NCI-H2029 treated with DMSO at 0.1 percent for 48 hours (cell line): ENCODE measurements around the gene THBD.

Experiments used
- DNase-seq: peaks from one replicate; lab custom pipeline; 2025; lab: John Stamatoyannopoulos, UW

The THBD gene

DNA sequence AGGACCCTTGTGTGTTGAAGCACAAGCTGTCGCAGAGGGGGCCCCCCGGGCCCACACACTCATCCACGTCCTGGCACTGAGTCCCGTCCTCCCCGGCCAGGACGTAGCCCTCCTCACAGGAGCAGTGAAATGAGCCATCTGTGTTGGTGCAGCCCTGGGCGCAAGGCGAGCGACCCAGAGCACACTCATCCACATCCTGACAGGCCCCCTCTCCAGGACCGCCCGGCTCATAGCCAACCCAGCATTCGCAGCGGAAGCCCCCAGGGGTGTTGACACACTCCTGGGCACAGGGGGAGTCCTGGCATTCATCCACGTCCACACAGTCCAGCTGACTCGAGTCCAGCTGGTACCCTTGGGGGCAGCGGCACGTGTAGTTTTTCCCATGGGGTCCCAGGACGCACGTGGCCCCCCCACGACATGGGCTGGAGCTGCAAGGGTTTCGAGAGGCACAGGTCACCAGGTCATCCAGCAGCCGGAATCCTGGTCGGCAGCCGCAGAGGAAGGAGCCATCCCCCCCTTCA is 35.4 kb upstream of the THBD start:
- DNase-seq, result no peak

DNA sequence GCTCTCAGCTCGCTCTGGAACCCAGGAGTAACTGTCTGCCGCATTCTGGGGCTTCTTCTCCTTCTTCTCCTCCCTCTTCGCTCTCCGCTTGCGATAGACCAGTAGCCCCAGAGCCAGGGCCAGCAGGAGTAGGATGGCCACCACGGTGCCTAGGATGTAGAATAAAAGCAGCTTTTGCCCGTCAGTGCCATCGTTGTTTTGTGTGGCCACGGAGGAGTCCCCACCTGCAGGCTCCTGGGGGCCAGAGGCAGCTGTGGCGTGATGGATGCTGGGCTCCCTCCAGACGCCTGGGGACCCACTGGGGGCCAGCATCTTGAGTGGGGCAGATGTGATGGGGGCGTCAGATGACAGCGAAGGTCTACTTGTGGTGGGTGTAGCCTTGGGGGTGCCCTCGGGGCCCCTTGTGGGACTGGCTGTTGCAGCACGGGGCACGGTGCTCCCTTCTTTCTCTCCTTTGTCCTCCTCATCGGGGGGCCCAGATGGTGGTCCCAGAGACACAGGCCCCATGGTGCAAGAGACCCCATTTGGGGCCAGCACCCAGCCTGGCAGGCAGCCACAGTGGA is 34.9 kb upstream of the THBD start:
- DNase-seq, result no peak

DNA sequence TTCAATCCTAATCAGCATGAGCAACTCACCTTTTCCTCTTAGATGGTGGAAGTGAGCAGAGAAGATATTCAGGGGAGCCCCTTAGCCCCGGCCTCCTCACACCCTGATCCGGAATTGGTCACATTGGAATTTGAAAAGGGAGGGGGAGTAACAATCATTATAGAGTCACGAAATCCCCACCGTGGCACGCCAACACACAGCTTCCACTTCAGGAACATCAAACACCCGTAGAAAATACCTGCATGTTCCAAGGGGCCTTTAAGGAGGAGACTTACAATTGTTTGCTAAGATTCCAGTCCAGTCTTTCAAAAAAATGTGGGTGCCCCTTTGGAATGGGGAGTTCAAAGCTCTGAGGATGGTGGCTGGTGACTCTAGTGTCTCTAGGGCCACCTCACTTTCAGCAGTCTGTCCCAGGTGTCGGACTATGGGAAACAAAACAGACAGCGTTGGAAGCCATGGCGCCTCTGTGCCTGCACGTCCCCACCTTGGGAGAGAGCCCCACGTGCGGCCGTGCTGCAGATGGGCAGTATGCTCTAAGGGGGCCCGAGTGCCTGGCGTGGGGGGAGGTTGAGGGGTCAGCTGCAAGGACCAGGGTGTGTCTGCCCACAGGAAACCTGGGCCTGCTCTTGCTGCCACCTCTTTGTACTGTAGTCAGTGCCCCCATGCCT is 34.2 kb upstream of the THBD start:
- no peak for DNase-seq

GRCh38 chr20:23082846-23083552 is 33.5 kb upstream of the THBD start:
- DNase-seq, result peak; percentile 65

- DNase-seq, result no peak
These were observed 31.9 kb upstream of the THBD start for GRCh38 chr20:23081263-23081819.

DNA sequence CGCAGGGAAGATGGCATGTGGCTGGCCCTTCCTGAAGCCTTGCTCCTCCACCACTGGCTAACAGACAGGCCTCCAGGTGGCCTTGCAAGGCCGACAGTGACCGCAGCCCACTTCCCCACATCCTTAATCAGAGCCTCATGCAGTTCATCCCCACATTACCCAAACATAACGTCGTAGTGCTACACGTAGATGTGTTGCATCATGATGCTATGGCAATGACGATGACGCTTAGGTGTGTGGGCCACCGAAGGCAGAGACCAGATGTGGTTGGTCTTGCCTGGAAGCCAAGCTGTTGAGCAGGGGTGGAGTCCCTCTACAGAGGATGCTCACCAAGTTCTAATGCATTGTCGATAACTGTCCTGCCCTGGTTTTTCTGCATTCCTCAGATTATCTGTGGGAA is 31.0 kb upstream of the THBD start:
- no peak for DNase-seq

DNA sequence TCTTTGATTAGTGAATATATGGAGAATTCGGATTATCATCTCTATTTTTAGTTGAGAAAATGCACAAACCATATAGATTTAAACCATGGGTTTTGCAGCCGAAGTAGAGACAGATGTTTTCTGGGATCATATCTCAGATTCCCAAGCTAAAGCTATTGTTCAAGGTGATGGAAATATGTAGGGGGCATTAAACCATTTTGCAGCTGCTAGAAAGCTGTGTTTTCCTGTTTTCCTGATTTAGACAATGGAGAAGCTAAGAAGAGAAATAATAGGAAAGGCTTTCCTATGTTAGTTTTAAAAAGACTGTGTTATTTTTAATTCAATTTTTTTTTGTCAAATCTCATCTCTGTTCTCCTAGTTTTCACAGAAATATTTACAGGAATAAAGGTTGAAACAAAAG is 30.5 kb upstream of the THBD start:
- no peak for DNase-seq

DNA sequence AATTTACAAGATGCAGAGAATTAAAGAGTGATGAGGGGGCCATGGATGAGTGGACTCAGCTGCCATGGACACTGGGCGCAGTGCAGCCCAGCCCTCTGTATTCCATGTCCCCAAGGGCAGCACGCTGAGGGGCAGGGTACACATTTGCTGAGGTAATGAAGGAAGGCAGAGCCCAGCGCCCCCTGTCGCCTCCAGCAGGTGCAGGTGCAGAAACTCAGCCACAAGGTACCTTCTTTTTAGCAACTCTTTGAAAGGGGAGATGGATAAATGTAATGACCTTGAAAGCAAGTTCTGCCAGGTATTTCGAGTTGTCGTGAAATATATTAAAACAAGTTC is 29.5 kb upstream of the THBD start:
- no peak for DNase-seq

GRCh38 chr20:23078351-23079015 is 29.0 kb upstream of the THBD start:
- DNase-seq, result no peak

GRCh38 chr20:23077277-23077676 is 27.8 kb upstream of the THBD start:
- no peak for DNase-seq

- DNase-seq, result no peak
These were observed 24.6 kb upstream of the THBD start for GRCh38 chr20:23074052-23074451.

DNA sequence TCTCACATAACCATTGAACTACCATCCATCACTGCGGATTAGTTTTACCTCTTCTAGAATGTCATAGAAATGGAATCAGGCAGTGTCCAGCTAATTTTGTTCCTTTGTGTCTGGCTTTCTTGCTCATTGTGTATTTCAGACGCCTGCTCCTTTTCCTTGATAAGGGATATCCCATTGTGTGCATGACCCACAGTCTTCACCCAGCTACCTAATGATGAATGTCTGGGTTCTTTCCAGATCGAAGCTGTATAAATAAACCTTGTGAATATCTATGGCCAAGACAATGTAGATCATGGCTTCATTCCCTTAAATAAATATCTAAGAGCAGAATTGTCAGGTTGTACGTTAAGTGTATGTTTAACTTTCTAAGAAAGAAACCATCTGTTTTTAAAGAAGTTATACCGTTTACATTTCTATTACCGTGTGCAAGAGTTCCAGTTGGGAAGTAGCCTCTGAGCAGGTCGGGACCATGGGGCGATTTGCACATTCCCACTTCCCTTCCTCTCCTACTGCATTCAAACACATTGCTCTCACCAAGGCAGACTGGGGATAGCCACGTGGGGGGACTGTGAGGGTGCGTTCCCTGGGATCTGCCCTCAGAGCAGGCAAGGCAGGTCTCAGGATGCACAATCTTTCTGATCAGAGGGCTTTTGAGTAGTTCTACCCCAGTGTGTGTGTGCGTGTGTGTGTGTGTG is 23.6 kb upstream of the THBD start:
- DNase-seq, result no peak

- no peak for DNase-seq
These were observed 22.5 kb upstream of the THBD start for GRCh38 chr20:23071996-23072395.

DNA sequence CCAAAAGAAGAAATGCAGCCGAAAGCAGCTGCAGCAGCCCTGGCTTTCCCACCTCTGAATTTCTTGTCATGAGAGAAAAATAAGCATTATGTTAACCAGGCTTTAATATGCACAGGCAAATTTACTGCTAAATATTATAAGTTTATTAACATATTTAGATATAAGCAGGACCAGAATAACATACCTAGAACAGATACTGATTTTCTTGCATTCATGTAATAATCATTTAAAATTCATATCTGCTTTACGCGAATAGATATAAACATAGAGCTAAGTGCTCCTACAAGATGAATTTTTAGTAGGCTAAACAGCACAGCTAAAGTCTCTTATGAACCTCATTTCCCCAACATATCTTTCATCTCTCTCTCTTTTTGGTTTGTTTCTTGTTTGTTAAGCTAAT is 21.9 kb upstream of the THBD start:
- no peak for DNase-seq

- no peak for DNase-seq
These were observed 19.6 kb upstream of the THBD start for GRCh38 chr20:23069108-23069507.

GRCh38 chr20:23068283-23068682 is 18.8 kb upstream of the THBD start:
- DNase-seq, result no peak

- DNase-seq, result no peak
These were observed 17.3 kb upstream of the THBD start for GRCh38 chr20:23066772-23067171.

GRCh38 chr20:23065266-23066201 is 16.1 kb upstream of the THBD start:
- no peak for DNase-seq

GRCh38 chr20:23063581-23063980 is 14.1 kb upstream of the THBD start:
- DNase-seq, result no peak

- DNase-seq, result no peak
These were observed 13.7 kb upstream of the THBD start for GRCh38 chr20:23063168-23063567.

DNA sequence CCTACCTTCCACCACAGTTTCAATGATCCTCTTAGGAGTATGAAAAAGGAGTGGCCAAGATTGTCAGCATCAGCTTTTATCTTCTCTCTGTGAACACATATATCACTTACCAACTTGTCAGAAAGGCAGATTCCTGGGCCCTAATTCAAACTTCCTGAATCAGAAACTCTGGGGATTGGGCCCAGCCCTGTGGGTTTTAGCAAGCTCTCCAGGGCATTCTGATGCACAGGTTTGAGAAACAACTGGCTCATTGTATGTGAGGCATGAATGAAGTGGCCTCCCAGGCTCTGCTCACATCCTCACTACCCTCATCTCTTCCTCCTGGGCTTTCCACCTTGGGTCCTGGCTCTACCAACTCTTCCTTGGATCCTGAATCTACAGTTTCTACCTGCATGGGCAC is 13.2 kb upstream of the THBD start:
- no peak for DNase-seq
